OCI-M1 (cell line): ENCODE results near the gene NFKBIL1.

ENCODE experiments used
- DNase-seq: peaks from one replicate; lab custom pipeline; 2025; lab: John Stamatoyannopoulos, UW

The NFKBIL1 gene

DNA sequence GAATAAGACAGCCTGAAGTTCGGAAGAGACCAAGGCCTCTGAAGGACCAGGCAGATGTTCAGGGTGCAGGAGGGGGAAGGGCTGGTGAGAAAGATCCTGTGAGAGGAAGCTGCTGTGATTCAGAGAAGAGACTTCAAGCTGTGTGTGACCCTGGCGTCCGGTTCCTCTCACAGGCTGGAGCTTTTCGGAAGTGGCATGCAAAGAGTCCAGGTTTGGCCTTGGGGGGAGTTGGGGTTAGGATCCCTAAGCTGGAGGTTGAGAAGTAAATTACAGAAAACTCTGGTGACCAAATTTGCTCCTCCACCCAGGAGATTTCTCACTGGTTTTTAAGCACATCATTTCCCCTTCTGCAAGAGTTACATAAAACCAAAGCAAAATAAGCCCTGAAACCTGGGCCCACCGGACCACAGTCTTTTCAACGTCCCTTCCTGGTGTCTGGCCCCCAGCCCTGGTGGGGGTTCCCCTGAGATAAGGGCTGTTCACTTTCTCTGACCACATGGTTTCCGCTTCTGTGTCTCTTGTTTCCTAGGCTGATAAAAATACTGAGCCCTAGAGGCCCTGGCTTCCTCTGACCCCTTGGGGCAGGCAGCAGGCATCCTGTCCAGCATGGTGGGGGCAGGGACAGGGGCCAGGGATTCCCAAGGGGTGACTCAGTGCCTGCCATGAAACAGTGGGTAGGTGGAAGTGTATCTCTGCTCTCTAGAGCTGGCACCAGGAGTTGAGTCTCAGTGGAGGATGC is 12.7 kb downstream of the NFKBIL1 start:
- peak; percentile 76 for DNase-seq

DNA sequence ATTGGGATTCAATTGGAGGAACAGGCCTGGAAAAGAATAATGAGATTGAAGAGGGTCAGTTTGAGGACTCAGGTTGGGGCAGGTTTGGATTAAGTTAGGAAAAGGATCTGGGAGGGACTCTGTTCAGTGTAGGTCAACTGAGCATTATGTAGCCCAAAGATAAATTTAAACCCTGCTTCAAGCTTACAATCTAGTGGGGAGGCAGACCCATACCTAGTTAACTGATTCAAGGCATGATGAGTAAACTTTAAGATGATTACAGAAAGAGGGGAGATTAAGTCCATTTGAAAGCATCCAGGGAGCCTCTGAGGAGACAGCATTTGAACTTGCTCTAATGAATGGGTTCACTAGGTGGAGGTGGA is 13.3 kb downstream of the NFKBIL1 start:
- DNase-seq = no peak

DNA sequence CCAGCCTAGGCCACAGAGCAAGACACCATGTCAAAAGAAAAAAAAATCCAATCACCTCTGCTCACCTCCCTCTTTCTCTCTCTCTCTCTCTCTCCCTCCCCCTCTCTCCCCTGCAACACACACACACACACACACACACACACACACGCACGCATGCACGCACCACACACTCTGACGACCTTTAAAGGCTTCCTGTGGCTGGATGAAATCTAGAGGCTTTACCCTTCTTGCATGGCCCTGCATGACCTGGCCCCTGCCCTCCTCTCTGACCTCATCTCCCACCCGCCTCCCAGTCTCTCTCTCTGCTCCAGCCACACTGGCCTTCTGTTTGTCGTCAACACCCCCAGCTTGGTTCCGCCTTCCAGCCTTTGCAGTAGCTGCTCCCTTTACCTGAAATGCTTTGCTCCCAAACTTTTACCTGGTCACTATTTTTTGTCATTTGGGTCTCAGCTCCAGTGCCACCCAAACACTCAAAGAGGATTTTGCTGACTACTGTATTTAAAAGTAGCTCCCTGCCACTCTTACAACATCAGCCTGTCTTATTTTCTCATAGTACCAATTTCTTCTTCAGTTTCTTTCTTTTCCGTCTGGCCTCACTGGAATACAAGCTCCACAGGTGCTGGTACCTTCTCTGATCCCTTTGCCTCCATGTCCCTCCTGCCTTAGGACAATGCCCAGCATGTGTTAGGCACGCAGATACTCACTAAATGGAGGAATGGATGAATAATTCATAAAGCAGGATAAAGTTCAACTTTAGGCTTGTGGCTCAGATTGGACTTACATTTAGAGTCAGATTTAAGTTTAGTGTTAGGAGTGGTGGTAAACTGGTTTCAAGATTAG is 20.3 kb downstream of the NFKBIL1 start:
- no peak for DNase-seq

DNA sequence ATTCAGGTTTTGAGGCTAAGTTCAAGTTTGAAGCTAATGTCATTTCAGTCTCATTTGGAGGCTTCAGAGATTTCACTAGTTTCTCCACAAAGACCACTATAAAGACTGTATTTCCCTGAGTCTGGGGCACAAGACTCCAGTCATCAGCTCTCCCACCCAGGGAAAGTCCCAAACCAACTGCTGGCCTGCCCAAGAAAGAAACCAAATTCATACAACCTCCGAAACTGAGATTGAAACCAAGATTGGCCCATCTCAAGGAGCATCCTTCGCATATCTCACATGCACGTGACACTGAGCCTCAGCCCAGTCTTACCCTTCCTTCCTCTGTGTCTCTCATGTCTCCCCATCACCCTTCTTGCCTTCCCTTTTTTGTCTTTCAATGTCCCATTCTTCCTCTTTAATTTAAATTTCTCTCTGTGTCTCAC is 21.1 kb downstream of the NFKBIL1 start:
- DNase-seq = no peak

DNA sequence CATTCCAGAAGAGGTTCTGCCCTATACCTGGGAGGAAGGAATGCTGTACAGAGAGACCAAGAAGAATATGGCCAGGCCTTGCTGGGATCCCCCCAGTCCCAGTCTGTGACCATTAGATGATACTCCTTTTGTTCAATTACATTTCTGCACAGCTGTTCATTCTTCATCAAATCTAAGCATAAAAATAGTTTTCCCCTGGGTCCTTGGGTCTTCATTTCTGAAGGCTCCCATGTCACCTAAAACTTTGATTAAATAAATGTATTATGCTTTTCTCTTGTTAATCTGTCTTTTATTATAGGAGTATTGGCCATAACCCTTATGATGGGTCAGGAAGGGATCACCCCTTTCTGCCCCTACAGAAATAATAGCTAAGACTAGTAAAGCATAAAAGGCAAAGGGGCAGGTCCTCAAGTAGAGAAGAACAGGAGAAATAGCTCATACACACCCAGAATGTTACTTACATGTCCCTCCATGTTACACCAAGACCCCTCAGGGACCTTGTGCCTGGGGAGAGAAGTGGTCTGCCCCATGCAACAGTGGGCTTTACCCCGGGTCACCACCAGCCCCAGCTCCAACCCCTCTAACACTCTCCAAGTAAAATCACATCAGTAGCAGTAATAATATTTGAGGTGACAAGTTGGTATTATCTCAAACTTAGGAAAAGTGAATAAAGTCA is 22.6 kb downstream of the NFKBIL1 start:
- DNase-seq = no peak

DNA sequence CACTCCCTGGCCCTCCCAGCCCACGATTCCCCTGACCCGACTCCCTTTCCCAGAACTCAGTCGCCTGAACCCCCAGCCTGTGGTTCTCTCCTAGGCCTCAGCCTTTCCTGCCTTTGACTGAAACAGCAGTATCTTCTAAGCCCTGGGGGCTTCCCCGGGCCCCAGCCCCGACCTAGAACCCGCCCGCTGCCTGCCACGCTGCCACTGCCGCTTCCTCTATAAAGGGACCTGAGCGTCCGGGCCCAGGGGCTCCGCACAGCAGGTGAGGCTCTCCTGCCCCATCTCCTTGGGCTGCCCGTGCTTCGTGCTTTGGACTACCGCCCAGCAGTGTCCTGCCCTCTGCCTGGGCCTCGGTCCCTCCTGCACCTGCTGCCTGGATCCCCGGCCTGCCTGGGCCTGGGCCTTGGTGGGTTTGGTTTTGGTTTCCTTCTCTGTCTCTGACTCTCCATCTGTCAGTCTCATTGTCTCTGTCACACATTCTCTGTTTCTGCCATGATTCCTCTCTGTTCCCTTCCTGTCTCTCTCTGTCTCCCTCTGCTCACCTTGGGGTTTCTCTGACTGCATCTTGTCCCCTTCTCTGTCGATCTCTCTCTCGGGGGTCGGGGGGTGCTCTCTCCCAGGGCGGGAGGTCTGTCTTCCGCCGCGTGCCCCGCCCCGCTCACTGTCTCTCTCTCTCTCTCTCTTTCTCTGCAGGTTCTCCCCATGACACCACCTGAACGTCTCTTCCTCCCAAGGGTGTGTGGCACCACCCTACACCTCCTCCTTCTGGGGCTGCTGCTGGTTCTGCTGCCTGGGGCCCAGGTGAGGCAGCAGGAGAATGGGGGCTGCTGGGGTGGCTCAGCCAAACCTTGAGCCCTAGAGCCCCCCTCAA is 24.9 kb downstream of the NFKBIL1 start, which contains the start of gene LTA:
TSS of gene LTA (plus strand) at position 249 of the 871 bp plus-strand sequence. CDS start at position 703, 454 bp downstream.
- no peak for DNase-seq

DNA sequence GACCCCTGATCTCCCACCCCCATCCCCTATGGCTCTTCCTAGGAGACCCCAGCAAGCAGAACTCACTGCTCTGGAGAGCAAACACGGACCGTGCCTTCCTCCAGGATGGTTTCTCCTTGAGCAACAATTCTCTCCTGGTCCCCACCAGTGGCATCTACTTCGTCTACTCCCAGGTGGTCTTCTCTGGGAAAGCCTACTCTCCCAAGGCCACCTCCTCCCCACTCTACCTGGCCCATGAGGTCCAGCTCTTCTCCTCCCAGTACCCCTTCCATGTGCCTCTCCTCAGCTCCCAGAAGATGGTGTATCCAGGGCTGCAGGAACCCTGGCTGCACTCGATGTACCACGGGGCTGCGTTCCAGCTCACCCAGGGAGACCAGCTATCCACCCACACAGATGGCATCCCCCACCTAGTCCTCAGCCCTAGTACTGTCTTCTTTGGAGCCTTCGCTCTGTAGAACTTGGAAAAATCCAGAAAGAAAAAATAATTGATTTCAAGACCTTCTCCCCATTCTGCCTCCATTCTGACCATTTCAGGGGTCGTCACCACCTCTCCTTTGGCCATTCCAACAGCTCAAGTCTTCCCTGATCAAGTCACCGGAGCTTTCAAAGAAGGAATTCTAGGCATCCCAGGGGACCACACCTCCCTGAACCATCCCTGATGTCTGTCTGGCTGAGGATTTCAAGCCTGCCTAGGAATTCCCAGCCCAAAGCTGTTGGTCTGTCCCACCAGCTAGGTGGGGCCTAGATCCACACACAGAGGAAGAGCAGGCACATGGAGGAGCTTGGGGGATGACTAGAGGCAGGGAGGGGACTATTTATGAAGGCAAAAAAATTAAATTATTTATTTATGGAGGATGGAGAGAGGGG is 26.1 kb downstream of the NFKBIL1 start:
- DNase-seq = no peak

DNA sequence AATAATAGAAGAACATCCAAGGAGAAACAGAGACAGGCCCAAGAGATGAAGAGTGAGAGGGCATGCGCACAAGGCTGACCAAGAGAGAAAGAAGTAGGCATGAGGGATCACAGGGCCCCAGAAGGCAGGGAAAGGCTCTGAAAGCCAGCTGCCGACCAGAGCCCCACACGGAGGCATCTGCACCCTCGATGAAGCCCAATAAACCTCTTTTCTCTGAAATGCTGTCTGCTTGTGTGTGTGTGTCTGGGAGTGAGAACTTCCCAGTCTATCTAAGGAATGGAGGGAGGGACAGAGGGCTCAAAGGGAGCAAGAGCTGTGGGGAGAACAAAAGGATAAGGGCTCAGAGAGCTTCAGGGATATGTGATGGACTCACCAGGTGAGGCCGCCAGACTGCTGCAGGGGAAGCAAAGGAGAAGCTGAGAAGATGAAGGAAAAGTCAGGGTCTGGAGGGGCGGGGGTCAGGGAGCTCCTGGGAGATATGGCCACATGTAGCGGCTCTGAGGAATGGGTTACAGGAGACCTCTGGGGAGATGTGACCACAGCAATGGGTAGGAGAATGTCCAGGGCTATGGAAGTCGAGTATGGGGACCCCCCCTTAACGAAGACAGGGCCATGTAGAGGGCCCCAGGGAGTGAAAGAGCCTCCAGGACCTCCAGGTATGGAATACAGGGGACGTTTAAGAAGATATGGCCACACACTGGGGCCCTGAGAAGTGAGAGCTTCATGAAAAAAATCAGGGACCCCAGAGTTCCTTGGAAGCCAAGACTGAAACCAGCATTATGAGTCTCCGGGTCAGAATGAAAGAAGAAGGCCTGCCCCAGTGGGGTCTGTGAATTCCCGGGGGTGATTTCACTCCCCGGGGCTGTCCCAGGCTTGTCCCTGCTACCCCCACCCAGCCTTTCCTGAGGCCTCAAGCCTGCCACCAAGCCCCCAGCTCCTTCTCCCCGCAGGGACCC is 27.0 kb downstream of the NFKBIL1 start:
- no peak for DNase-seq

DNA sequence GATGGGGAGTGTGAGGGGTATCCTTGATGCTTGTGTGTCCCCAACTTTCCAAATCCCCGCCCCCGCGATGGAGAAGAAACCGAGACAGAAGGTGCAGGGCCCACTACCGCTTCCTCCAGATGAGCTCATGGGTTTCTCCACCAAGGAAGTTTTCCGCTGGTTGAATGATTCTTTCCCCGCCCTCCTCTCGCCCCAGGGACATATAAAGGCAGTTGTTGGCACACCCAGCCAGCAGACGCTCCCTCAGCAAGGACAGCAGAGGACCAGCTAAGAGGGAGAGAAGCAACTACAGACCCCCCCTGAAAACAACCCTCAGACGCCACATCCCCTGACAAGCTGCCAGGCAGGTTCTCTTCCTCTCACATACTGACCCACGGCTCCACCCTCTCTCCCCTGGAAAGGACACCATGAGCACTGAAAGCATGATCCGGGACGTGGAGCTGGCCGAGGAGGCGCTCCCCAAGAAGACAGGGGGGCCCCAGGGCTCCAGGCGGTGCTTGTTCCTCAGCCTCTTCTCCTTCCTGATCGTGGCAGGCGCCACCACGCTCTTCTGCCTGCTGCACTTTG is 28.0 kb downstream of the NFKBIL1 start, which contains the start of gene TNF:
TSS of gene TNF (plus strand) at position 231 of the 567 bp plus-strand sequence. CDS start at position 408, 177 bp downstream.
- DNase-seq = no peak

DNA sequence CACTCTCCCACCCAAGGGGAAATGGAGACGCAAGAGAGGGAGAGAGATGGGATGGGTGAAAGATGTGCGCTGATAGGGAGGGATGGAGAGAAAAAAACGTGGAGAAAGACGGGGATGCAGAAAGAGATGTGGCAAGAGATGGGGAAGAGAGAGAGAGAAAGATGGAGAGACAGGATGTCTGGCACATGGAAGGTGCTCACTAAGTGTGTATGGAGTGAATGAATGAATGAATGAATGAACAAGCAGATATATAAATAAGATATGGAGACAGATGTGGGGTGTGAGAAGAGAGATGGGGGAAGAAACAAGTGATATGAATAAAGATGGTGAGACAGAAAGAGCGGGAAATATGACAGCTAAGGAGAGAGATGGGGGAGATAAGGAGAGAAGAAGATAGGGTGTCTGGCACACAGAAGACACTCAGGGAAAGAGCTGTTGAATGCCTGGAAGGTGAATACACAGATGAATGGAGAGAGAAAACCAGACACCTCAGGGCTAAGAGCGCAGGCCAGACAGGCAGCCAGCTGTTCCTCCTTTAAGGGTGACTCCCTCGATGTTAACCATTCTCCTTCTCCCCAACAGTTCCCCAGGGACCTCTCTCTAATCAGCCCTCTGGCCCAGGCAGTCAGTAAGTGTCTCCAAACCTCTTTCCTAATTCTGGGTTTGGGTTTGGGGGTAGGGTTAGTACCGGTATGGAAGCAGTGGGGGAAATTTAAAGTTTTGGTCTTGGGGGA is 28.7 kb downstream of the NFKBIL1 start:
- no peak for DNase-seq

DNA sequence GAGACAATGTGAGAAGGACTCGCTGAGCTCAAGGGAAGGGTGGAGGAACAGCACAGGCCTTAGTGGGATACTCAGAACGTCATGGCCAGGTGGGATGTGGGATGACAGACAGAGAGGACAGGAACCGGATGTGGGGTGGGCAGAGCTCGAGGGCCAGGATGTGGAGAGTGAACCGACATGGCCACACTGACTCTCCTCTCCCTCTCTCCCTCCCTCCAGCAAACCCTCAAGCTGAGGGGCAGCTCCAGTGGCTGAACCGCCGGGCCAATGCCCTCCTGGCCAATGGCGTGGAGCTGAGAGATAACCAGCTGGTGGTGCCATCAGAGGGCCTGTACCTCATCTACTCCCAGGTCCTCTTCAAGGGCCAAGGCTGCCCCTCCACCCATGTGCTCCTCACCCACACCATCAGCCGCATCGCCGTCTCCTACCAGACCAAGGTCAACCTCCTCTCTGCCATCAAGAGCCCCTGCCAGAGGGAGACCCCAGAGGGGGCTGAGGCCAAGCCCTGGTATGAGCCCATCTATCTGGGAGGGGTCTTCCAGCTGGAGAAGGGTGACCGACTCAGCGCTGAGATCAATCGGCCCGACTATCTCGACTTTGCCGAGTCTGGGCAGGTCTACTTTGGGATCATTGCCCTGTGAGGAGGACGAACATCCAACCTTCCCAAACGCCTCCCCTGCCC is 29.6 kb downstream of the NFKBIL1 start:
- no peak for DNase-seq

DNA sequence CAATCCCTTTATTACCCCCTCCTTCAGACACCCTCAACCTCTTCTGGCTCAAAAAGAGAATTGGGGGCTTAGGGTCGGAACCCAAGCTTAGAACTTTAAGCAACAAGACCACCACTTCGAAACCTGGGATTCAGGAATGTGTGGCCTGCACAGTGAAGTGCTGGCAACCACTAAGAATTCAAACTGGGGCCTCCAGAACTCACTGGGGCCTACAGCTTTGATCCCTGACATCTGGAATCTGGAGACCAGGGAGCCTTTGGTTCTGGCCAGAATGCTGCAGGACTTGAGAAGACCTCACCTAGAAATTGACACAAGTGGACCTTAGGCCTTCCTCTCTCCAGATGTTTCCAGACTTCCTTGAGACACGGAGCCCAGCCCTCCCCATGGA is 30.2 kb downstream of the NFKBIL1 start:
- DNase-seq = no peak

DNA sequence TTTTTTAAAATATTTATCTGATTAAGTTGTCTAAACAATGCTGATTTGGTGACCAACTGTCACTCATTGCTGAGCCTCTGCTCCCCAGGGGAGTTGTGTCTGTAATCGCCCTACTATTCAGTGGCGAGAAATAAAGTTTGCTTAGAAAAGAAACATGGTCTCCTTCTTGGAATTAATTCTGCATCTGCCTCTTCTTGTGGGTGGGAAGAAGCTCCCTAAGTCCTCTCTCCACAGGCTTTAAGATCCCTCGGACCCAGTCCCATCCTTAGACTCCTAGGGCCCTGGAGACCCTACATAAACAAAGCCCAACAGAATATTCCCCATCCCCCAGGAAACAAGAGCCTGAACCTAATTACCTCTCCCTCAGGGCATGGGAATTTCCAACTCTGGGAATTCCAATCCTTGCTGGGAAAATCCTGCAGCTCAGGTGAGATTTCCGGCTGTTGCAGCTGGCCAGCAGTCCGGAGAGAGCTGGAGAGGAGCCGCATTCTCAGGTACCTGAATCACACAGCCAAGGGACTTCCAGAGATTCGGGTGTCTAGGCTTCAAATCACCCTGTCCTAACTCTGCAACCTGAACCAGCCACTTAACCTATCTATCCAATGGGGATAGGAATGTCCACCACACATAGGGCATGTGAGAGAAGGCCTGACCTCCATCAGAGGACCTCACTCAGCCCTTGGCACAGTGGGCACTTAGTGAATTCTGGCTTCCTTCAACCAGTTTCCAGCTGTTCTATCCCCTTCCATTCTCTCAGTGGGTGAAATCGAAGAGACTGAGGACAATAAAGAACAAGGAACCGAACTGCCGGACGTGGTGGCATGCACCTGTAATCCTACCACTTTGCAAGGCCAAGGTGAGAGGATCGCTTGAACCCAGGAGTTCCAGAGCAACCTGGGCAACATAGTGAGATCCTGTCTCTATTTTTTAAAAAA is 31.0 kb downstream of the NFKBIL1 start:
- DNase-seq = no peak

DNA sequence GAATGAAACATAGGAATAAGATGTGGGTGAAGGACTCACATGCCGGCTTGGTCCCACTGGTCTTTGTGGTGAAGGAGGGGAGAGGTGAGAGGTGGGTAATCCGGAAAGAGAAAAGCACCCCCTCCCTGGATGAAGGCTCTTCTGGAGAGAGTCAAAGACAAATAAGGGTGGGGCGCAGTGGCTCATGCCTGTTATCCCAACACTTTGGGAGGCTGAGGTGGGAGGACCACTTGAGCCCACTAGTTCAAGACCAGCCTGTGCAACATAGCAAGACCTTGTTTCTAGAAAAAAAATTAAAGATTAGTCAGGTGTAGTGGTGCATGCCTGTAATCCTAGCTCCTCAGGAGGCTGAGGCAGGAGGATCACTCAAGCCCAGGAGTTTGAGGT is 31.7 kb downstream of the NFKBIL1 start:
- no peak for DNase-seq

DNA sequence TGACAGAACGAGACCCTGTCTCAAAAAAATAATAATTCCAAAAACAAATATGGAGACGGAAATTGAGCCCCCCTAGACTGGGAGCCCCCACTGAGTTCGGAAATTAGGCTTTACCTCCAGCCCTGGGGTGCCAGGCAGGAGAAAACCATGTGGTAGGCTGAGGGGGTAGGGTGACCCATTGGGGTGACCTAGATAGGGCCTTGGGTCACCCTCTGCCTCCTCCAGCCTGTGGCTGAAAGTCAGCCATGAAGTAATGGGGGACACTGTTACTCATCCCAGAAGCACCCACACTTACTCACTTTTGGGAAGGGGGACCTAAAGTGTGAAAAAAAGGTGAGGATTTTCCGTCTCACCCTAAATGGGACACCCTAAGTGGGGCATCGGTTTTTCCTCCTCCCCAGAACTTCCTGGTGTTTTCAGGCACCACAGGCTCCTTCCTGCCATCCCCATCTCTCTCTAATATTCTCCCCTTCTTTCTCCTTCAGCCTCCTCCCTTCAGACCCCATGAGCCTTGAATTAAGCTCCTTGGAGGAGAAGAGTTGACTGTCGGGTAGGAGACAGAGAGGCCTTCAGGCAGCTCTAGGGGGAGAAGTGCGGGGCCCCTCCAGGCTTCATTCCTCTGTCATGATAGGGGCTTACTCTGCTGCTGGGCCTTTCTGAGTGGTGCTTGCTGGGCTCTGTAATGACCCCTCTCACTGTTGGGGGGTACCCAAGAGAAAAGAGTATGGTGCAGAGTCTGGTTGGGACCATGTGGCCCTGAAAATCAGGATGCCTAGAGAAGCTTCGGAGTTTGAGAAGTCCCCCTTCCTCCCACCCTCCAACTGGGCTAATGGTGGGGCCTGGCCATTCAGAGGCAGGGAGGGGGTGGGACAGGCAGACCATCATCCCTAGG is 32.4 kb downstream of the NFKBIL1 start:
- DNase-seq = no peak

DNA sequence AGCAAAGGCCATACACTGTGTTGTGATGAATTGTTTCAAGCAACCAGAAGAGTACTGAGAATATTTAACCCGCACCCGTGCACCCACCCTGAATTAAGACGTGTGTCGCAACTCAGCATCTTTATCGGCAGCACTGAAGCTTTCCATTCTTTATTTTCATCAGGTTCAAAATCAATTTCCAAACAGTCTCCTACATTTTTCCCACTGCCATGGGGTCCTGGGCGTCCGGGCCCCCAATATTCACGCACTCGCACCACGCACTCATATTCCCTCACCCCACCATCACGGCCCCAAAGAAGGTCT is 33.0 kb downstream of the NFKBIL1 start:
- DNase-seq = no peak
